Astrocyte (in vitro differentiated cells and primary cell): Measurements from ENCODE around the gene HMGB3.

ENCODE experiments used
- CTCF ChIP-seq: IDR thresholded peaks from 2 replicates; pipeline ENCODE4 v1.5.1; 2011; ENCODE audit warnings: low read depth, mild to moderate bottlenecking, inconsistent platforms, low read length, moderate library complexity; ENCODE audit not compliant: insufficient read depth
- EZH2 ChIP-seq: IDR thresholded peaks from 2 replicates; pipeline ENCODE4 v1.6.1; 2012; ENCODE audit warnings: mild to moderate bottlenecking, low read length, inconsistent platforms; ENCODE audit not compliant: insufficient read depth

GRCh38 chrX:151009582-151009981 lies 26.4 kb downstream of the HMGB3 start:
- TF ChIP-seq EZH2 = no peak
- no peak for TF ChIP-seq CTCF
